AG09319 (cell line): ENCODE data around the gene MRTFA.

Experiments
- DNase-seq: peaks from one replicate; pipeline ENCODE4 v3.0.0-alpha.2; 2010; ENCODE audit warnings: low read depth; ENCODE audit errors: extremely low read depth
- CTCF ChIP-seq: IDR thresholded peaks from 2 replicates; pipeline ENCODE4 v1.5.1; 2011; ENCODE audit warnings: low read depth, mild to moderate bottlenecking, inconsistent platforms, low read length, moderate library complexity

MRTFA gene

DNA sequence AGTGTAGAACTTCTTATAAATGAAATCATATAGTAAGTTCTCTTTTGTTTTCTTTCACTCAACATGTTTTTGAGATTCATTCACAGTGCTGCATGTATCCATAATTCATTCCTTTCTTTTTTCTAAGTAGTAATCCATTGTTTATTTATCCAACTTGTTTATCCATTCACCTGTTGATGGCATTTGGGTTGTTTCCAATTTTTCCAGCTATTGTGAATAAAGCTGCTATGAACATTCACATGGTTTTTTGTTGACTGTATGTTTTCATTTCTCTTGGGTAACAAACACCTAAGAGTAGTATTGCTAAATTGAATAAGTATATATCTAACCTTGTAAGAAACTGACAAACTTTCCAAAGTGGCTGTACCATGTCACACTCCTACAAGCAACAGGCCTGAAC is 23.5 kb downstream of the MRTFA start:
- no peak for DNase-seq

DNA sequence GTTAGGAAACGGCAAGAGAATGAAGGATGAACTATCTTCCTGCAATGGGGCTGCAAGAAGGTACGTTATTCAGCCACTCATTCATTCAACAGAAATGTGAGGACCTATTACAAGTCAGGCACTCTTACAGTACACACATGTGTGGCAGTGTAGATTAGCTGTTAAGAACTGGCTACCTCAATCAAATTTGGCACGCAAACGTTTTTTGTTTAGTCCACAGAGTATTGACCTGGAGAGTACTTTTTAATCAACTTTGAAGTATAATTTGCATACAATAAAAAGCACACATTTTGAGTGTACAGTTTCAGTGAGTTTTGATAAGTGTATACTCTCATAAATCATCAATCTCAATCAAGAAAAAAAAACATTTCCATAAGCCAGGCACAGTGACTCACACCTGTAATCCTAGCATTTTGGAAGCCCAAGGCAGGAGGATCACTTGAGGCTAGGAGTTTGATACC is 24.2 kb downstream of the MRTFA start:
- TF ChIP-seq CTCF: no peak
- no peak for DNase-seq

More for the DNA sequence above, 23.5 kb downstream of the MRTFA start:
- no peak for TF ChIP-seq CTCF

DNA sequence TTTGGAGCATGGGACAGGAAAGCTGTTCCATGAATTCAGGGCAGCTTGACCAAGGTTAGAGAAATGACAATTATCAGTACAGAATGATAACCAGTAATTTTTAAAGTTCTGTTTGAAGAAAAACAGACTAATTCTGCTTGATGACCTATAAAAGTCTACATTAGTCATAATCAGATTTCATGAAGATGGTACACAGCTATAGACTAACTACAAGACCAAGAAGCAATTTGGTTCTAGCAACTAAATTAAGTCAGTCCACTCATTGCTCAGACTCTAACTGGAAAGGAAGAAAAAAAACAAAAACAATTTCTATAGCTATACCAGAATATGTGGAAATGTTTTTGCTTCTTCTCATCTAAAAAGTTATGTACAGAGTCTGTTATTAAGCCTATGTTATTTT is 24.9 kb downstream of the MRTFA start:
- TF ChIP-seq CTCF: no peak
- no peak for DNase-seq

DNA sequence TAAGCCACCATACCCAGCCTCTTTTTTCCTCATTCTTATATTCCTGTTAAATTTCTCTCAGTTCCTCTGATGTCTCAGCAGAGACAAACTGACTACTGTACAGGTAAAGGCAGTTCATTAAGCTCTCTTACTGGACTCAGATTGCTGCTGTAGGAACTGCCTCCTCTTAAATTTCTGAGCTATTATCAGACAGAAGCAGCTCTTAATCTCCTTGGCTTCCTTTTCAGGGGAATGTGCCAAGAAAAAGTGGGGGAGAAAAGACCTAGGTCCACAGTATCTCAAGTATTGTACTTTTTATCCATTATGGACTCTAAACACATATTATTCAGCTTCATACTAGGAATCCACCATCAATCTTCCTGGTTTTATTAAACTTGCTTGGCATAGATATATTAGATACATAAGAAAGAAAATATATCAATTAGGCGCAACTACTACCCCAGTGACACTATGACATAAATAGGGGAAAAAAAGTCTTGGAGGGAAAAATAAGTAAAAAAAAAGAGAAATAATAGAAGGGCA is 26.1 kb downstream of the MRTFA start:
- TF ChIP-seq CTCF: no peak
- no peak for DNase-seq

DNA sequence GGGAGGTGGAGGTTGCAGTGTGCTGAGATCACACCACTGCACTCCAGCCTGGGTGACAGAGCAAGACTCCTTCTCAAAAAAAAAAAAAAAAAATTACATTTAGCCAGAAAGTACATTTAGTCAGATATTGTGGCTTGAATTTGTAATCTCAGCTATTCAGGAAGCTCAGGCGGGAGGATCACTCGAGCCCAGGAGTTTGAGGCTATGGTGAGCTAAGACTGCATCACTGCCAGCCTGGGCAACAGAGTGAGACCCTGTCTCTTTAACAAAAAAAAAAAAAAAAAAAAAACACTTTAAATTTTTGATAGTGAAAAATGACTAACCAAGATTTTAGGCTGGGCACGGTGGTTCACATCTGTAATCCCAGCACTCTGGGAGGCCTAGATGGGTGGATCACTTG is 27.3 kb downstream of the MRTFA start:
- DNase-seq: no peak
- TF ChIP-seq CTCF: no peak

DNA sequence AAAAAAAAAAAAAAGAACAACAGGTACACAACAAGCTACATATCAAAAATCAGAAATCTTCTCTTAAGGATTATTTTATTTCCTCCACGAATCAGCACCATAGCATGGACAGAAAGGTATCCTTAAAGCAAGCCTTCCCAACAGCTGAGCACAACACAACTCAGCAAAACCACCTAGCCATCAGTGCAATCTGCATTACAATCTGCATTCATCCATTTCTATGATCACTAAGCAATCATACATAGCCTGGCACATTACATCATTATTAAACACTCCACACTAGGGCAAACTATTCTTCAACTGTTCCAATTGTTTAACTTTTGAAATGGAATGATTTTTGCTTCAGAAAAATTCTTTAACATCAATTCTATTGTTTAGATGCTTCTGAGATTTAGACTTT is 29.0 kb downstream of the MRTFA start:
- no peak for DNase-seq

DNA sequence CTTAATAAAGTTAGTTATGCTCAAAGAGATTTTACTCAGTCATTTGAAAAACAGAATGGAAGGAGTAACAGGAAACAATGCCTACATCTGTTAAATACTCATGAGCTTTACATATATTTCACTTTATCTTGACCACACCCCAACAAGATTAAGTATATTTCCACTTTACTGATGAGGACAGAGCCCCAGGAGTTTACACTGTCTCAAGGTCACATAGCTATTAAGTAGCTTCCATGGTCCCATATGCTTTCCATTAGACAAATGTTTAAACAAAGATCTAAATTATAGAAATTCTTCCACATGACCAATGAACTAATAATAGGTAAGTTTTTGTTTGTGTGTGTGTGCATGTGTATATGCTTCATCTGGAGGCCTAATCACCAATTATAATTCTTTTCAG is 30.2 kb downstream of the MRTFA start:
- no peak for DNase-seq

More for the DNA sequence above, 29.0 kb downstream of the MRTFA start:
- TF ChIP-seq CTCF: no peak

More for the DNA sequence above, 30.2 kb downstream of the MRTFA start:
- no peak for TF ChIP-seq CTCF
